Activated naive CD4-positive, alpha-beta T cell treated with Interleukin-2 at 50 U/mL for 16 hours (primary cell): Measurements from ENCODE around the gene PBX1.

ENCODE experiments used
- DNase-seq: peaks from one replicate; pipeline ENCODE4 v3.0.0-alpha.2; 2020

The PBX1 gene

GRCh38 chr1:164704954-164705353, 146.0 kb downstream of the PBX1 start:
- no peak for DNase-seq

DNA sequence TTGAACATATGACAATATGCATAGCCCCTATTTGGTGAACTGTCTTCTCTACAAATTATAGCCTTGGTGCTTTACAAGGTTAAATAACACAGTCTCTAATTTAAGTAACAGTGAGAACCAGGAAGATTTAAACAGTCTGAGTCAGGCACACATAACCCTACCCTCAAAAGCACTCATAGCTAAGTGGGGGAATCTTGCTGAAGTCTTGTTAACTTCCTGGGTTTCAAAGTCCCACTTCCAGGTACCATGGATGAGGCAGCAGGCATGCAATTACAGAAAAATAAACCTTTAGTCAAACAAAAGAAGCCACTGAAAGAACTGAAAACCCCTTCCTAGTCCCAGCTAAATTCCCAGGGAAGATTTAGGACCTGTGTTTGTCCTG, 147.6 kb downstream of the PBX1 start:
- no peak for DNase-seq

GRCh38 chr1:164707868-164708331, 148.9 kb downstream of the PBX1 start:
- no peak for DNase-seq

- DNase-seq = no peak
Measured at GRCh38 chr1:164708596-164708995, 149.6 kb downstream of the PBX1 start.

DNA sequence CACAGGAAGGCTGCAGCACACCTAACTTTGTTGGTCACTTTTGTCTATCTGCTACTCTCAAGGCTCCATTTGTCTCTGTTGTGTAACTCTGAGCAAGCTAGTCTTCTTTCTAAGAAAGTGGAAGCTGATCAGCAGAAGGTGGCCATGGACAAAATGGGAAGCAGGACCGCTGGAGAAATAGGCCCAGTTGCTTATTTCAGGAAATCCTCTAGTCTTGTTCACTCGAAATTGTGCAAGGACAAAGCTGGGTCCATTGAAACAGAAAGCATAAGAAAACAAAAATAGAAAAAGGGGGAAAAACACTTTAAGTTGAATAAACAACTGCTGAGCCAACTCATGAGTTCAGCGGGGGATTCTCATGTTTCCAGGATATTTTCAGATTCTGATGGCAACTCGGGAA, 150.1 kb downstream of the PBX1 start:
- DNase-seq = no peak

- DNase-seq = no peak
Measured at GRCh38 chr1:164709541-164710278, 150.7 kb downstream of the PBX1 start.

DNA sequence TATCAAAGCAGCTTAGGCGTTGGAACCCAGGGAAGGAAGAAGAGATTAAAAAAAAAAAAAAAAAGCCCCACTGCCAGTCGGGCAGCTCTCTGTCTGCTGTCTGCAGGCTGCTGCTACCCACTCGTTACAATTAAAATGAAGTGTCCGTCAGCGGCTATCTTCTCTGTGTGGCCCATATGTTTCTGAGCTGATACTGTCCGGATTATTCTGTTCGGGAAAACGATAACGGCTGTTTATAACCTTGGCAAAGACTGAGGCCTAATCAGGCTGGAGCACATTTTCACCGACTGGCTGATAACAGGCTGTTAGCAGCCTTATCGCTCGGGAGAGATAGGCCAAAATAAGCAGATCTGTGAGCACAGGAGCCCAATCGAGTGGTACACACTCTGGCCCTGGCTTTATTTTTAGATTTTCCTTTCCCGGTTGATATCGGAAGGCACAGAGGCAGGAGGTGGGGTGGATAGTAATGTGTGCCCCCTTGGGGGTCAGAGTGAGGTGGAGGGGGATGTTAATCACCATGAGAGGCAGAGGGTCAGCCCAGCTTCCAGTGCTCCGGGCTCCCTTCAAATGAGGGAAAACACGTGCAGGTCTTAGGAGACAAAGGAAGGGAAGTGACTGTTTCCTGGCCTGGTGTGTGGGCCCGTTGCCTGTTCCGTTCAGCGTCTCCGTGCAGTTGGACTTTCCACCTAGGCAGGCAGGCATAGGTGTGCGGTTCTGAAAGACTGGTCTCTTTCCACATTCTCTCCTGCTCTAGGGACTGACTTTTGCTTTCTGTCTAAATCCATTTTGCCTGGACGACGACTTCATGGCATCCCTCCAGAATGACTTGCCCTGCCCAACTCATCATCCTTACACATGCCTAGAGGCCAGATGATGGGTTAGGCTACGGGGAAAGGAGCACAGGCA, 153.4 kb downstream of the PBX1 start:
- DNase-seq = no peak

DNA sequence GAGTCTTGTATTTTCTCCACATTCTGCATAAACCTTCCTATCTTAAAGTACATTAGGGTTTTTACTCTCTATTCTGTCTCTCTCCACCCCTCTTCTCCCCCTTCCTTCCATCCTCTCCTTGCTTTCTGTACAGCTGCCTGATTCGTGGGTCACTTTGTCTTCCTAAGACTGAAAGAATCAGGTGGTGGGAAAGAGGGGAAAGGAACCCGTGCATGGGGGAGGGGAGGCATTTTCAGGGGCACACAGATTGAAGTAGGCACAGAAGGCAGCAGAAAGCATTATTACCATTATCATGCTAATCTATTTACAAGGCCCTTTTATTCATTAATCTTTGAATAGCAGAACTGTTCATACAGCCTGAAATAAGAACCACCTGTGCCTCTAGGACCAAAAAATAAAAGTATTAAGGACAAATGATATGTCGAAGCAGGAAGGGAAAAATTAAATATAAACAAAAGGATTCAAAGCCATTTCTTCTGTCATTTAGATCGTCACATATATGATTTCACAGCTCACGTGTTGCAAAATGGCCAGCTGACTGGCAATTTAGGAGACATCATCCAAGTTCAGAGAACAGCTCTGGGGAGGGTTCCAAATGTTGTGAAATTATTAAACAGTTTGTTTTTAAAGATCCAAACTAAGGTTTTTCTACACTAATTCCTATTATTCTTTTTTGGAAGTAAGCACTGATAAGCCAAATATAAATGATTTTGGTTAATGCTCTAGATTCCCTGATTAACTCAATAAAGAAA, 154.6 kb downstream of the PBX1 start:
- DNase-seq = no peak

DNA sequence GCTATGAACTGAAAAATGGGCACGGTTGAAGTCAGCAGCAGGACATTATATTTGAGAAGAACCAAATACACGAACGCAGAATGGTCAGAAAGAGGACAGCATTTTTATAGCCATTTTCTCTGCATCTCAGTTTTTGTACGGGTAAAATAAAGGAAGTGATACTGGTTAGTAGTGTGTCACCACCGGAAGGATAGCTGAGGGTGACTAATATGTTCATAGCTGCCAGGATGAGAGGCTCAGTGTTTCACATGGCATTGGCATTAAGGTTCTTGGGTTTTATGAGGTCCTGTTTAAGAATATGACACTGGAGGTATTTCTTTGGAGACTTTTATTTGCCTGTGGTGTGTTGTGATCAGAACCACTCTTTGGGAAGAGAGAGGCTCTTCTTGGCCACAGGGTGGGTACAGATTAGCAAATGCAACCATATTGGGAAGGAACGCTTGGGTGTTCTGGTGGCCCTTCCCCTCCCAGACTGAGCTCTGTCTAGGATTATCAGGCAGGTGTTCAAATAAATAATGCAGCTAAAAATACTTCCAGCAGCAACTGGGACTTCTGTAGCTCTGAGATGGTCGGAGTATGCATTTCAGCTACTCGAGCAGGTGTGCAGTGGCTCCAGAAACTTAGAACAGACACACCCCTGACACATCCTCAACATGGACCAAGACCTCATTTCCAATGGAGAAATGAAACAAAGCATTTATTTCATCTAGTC, 158.2 kb downstream of the PBX1 start:
- no peak for DNase-seq

DNA sequence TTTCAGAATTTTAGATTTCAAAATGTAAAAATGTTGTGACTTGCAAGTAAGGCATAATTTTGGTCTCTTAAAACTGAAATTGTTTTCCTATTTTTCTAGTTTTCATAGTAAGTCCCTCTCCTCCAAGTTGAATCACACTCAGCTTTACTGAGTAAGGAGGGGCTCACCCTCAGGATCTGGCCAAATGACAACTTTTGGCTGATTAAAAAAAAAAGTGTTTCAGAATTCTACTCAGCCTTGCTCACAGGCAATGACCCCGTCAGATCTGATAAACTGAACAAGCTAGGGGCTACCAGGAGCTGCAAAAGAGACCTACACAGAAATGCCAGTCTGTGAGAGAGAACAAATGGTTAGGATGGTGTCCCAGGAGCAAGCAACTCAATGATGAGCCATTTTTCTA, 159.8 kb downstream of the PBX1 start:
- DNase-seq = no peak

GRCh38 chr1:164719676-164720439, 160.9 kb downstream of the PBX1 start:
- no peak for DNase-seq

DNA sequence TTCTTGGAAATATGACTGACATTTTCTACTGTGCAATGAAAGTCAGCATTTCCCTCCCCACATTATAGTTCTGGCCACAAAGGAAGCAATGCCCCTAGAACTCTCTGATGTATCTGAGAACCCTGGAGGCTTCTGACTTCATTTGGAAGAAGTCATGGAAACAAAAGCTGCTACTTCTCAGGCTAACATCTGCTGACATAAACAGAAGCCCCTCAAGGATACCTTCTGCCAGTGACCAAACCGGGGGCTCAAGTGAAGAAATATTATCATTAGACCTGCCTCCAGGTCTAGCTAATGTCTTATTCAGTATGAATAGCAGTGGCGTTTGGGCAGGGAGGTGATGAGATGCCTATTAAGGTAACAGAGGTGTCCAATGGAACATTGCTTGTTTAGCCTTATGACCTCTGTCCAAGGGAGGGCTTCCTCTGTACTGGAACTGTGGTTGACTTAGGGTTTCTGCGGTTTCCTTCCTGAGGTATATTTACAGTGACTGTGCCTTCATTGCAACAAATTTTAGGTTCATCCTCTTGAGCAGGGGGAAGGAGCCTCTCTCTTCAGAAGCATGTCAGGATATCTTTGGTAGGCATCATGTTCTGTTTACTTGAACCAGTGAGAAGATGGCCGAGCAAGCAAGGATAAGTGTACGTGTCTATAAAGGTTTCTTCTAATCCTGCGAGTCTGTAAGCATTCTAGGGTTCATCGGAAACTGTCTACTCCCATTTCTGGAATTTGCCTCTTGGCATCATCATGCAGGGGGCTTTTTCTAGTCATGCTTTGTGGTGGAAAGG, 161.7 kb downstream of the PBX1 start:
- no peak for DNase-seq

GRCh38 chr1:164721228-164721496, 162.2 kb downstream of the PBX1 start:
- no peak for DNase-seq

DNA sequence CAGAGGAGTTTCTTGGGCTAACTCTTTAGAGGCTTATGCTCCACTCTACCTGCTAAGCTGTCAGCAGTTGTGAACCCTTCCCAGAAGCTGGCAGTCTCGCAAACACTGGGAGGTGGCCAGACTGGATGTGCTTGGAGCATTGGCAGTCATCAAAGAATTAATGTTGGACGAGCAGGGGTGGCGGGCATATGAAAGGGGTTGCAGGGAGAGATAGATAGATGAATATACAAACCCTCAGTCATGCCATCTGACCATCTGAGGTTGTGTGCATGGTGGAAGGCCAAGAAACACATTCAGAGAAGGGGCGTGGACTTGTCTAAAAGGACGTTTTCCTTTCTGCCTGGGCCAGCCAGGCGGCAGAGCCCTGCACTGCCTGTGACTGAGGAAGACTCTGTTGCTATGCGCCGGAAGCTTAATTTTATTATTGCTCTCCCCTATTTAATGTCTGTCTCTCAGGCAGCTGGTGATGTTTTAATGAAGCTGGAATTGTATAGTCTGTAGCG, 164.4 kb downstream of the PBX1 start:
- DNase-seq = no peak

DNA sequence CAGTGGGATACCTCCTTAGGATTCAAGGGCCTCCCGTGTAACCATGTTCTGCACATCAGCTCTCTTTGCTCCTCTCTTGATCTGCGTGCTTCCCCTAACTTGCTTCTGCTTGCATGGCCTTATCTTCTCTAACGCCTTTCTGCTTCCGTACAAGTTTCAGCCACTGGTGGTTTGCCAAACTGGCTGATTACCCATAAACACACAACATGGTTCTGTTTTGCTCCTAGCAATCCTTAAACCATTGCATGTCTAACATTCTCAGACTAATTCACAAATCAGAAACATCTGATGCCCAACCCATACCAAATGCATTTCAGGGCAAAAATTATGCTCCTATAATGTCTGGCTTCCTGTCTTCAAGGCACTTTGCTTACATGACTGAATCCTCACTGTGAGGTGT, 166.4 kb downstream of the PBX1 start:
- no peak for DNase-seq

DNA sequence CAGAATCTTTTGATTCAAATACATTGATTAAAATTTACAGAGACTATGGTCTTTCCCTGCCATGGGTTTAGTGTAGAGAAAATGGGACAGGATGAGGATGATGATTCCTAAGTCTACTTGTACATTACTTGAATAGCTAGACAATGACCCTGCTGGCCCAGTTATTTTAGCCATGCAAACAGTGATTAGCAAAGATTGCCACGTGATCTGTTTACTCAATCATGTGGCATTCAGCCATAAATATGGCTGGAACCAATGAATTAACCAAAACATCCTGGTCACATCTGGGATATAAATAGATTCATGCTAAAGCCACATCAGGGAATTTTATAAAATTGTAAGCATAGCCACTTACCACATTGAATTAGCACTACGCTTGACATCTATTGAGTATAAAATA, 167.3 kb downstream of the PBX1 start:
- no peak for DNase-seq

- no peak for DNase-seq
Measured at GRCh38 chr1:164728719-164729118, 169.7 kb downstream of the PBX1 start.

DNA sequence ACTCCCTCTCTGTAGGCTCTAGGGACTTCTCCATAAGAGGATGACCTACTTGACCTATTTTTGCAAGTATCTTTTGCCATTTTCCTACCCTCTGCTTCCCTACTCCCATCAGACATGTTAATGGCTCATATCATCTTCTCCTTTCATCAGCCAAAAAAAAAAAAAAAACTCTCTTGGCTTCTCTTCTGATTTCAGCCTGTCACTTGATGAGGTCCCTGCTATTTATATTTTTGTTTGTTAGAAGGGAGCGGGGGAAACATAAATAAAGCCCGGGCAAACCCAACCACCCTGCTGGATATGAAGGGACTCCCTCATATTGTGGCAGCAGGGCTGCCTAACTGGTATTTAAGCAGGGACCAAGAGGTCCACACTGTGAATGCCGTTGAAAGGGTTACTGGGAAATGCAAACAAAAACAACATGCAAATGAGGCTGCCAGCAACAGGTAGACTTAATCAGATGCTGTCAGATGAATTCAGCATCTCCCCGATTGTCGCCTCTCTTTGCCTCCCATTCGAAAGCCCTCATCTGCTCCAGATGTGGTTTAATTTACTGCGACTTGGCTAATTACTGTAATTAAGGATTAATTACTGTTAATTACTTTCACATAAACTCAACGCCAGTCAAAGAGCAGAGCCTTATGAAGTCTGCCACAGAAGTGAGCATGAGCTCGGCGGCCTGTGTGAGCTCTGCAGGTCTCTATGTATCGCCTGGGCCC, 172.3 kb downstream of the PBX1 start:
- DNase-seq = no peak

- DNase-seq = no peak
Measured at GRCh38 chr1:164733070-164733469, 174.1 kb downstream of the PBX1 start.

GRCh38 chr1:164733734-164734133, 174.8 kb downstream of the PBX1 start:
- DNase-seq = no peak
